ENCODE data around the gene DST.

DST gene

DNA sequence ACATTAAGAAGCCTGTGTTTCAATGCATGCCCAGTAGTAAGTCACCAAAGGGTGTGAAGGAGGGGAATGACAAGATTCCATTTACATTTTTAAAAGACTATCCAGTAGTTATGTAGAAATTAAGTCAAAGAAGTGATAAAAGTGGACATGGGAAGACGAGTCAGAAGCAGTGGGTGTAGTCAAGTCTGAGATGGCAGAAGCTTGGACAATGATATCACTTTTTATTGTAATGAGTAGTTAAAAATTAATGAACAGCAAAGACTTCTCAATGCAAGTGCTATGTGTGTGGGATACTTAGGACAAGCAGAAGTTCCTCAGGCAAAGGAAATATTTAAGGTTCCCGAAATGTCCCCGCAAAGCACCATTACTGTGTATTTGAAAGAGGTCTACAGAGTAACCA is 156.0 kb downstream of the DST start:
- H3K27me3 ChIP-seq (ENCODE audit: control insufficient read depth, insufficient read depth, low read length), result no peaks in the 10 kb centered on the region

DNA sequence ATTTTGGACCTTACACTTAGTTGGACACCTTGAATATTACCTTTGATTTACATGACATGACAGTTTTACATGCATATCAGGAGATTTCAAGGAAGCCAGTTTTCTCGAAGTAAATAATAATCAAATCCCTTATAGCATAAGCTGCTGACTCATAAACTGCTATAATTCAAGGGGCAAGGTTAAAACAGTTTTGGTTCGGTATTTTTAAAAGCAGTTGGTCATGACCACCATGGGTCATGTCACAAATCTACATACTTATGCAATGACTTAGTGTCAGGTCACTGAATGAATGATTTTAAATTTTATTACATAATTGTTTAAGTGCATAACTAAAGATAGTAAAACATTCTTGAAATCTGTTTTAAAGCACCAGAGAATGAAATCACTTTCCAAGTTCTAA is 158.0 kb downstream of the DST start:
- Histone ChIP-seq H2AFZ (no peak overlapping the region), H3K27me3 (ENCODE audit: control insufficient read depth, insufficient read depth, low read length) (no peaks in the 10 kb centered on the region), H3K9me3 (ENCODE audit: control insufficient read depth, low read length) (no peaks in the 10 kb centered on the region), H3K4me1 (no peaks in the 10 kb centered on the region), H3K79me2 (no peaks in the 10 kb centered on the region), H3K9ac (no peak overlapping the region), H3K4me3 (ENCODE audit: low read depth, low read length) (no peak overlapping the region), H3K27ac (no peak overlapping the region), H3K36me3 (ENCODE audit: control insufficient read depth, insufficient read depth, low read length) (no peaks in the 10 kb centered on the region), H3K4me2 (ENCODE audit: low read length) (no peak overlapping the region)
- TF ChIP-seq, protein P1, sequence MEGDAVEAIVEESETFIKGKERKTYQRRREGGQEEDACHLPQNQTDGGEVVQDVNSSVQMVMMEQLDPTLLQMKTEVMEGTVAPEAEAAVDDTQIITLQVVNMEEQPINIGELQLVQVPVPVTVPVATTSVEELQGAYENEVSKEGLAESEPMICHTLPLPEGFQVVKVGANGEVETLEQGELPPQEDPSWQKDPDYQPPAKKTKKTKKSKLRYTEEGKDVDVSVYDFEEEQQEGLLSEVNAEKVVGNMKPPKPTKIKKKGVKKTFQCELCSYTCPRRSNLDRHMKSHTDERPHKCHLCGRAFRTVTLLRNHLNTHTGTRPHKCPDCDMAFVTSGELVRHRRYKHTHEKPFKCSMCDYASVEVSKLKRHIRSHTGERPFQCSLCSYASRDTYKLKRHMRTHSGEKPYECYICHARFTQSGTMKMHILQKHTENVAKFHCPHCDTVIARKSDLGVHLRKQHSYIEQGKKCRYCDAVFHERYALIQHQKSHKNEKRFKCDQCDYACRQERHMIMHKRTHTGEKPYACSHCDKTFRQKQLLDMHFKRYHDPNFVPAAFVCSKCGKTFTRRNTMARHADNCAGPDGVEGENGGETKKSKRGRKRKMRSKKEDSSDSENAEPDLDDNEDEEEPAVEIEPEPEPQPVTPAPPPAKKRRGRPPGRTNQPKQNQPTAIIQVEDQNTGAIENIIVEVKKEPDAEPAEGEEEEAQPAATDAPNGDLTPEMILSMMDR (IDR thresholded peaks at IDR 0.05), result no peak

More for the DNA sequence above, 156.0 kb downstream of the DST start:
- no peak overlapping the region for H3K27ac ChIP-seq
- H3K79me2 ChIP-seq, result no peaks in the 10 kb centered on the region
- no peak overlapping the region for H3K9ac ChIP-seq
- no peak overlapping the region for H3K4me2 ChIP-seq (ENCODE audit: low read length)
- no peak overlapping the region for H3K4me3 ChIP-seq (ENCODE audit: low read depth, low read length)
- H3K36me3 ChIP-seq (ENCODE audit: control insufficient read depth, insufficient read depth, low read length), result no peaks in the 10 kb centered on the region
- no peaks in the 10 kb centered on the region for H3K4me1 ChIP-seq
- TF ChIP-seq, protein P1 (IDR thresholded peaks at IDR 0.05), result no peak
- H2AFZ ChIP-seq, result no peak overlapping the region
- H3K9me3 ChIP-seq (ENCODE audit: control insufficient read depth, low read length), result no peaks in the 10 kb centered on the region

DNA sequence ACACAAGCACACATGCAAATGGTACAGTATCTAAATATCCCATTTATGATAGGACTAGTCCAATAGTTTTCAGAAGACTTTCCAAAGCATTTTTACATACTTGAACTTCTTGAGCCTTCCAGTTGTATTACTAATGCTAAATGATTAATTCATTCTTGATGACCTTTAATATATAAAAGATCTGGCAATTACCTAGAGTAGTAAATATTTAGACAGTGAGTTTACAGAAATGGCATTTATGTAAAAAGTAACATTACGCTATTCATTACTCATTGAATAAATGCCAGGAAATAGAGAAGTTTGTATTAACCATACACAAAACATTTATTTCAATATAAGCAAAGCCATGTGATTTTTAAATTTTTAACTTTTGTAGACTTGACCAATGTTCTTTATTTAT is 158.8 kb downstream of the DST start:
- Histone ChIP-seq H3K4me3 (ENCODE audit: low read depth, low read length) (no peak overlapping the region), H3K36me3 (ENCODE audit: control insufficient read depth, insufficient read depth, low read length) (no peaks in the 10 kb centered on the region), H3K79me2 (no peaks in the 10 kb centered on the region), H3K9ac (no peak overlapping the region), H2AFZ (no peak overlapping the region), H3K27me3 (ENCODE audit: control insufficient read depth, insufficient read depth, low read length) (no peaks in the 10 kb centered on the region), H3K27ac (no peak overlapping the region), H3K4me2 (ENCODE audit: low read length) (no peak overlapping the region), H3K9me3 (ENCODE audit: control insufficient read depth, low read length) (no peaks in the 10 kb centered on the region), H3K4me1 (no peaks in the 10 kb centered on the region)
- TF ChIP-seq, protein P1 (IDR thresholded peaks at IDR 0.05), result no peak

DNA sequence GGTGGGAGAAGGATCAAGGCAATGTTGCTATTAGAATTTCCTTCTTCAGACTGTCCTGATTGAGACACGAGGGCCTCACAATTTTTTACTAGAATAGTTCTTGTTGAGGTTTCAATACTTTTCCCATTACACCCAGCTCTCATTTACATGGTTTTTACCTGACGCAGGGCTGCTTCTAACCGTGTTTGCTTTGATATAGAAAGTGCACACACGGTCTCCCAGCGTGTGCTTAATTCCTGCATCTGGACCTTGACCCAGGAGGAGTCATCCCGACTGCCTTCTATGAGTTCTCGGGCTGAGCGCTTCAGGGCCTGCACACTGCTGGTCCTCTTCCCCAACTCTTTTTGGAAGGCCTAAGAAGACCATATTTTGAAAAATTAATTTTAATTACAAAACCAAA is 160.2 kb downstream of the DST start:
- no peaks in the 10 kb centered on the region for H3K36me3 ChIP-seq (ENCODE audit: control insufficient read depth, insufficient read depth, low read length)
- H3K79me2 ChIP-seq, result no peaks in the 10 kb centered on the region
- TF ChIP-seq, protein P1 (IDR thresholded peaks at IDR 0.05), result no peak
- no peak overlapping the region for H3K27ac ChIP-seq
- no peak overlapping the region for H3K4me2 ChIP-seq (ENCODE audit: low read length)
- no peak overlapping the region for H3K9ac ChIP-seq
- H3K27me3 ChIP-seq (ENCODE audit: control insufficient read depth, insufficient read depth, low read length), result no peaks in the 10 kb centered on the region
- H3K4me1 ChIP-seq, result no peaks in the 10 kb centered on the region
- H3K4me3 ChIP-seq (ENCODE audit: low read depth, low read length), result no peak overlapping the region
- no peak overlapping the region for H2AFZ ChIP-seq
- no peaks in the 10 kb centered on the region for H3K9me3 ChIP-seq (ENCODE audit: control insufficient read depth, low read length)

DNA sequence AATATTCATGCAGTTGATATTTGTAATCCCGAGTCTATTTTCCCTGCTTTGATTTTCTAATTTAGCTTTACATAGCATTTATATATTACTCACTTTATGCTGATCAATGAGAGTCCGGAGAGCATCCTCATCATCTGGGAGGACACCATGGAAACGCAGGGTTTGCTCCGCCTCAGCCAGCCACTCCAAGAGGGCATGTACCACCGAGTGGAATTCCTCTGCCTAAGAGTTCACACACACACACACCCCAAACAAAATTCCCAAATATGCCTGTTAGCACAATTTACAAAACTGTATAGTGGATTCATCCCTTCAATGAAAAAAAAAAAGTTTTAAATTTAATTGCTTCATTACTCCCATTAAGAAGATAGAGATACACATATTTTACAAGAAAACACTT is 160.7 kb downstream of the DST start:
- Histone ChIP-seq H2AFZ (no peak overlapping the region), H3K9ac (no peak overlapping the region), H3K27ac (no peak overlapping the region), H3K36me3 (ENCODE audit: control insufficient read depth, insufficient read depth, low read length) (no peaks in the 10 kb centered on the region), H3K27me3 (ENCODE audit: control insufficient read depth, insufficient read depth, low read length) (no peaks in the 10 kb centered on the region), H3K9me3 (ENCODE audit: control insufficient read depth, low read length) (no peaks in the 10 kb centered on the region), H3K4me3 (ENCODE audit: low read depth, low read length) (no peak overlapping the region), H3K4me1 (no peaks in the 10 kb centered on the region), H3K4me2 (ENCODE audit: low read length) (no peak overlapping the region), H3K79me2 (no peaks in the 10 kb centered on the region)
- TF ChIP-seq, protein P1 (IDR thresholded peaks at IDR 0.05), result no peak

All from parathyroid adenoma (tissue), 2 donors.